H1 (cell line): ENCODE measurements around the gene IPO11. TPM values are rescaled to one million over a fixed set of nuclear protein-coding genes. Genes with fewer than 3 reads are reported as not detected.

Experiments
- CTCF ChIA-PET: fragments of 300-600 bp; sonication (Branson Sonifier 250); formaldehyde crosslinking; loops from one replicate; lab custom pipeline; 2021; ENCODE audit not compliant: partially characterized antibody; lab: Charles Lee
- POLR2A ChIA-PET: fragments of 300-600 bp; sonication (Branson Sonifier 250); formaldehyde crosslinking; loops from one replicate; lab custom pipeline; 2021; ENCODE audit warnings: inconsistent platforms; ENCODE audit not compliant: partially characterized antibody; lab: Charles Lee
- DNase-seq, 2 experiments: peaks; one replicate each; pipeline versions ENCODE4 v3.0.0 to v3.0.0-alpha.2; 2010 to 2022; ENCODE audit warnings: low spot score in 2 of 2, low read depth in 1 of 2, mixed read lengths in 1 of 2
- FAIRE-seq: peaks from 2 replicates; lab custom pipeline; 2011; peaks lifted over from hg19 to GRCh38; lab: Jason Lieb, UNC
- H2AFZ ChIP-seq: 2 replicates; pipeline ENCODE4 v1.8.1; 2012; ENCODE audit warnings: low read length, inconsistent platforms
- H2AK5ac ChIP-seq: 2 replicates; pipeline ENCODE4 v1.6.1; 2013; ENCODE audit warnings: low read depth, low read length
- H2BK120ac ChIP-seq: replicated peaks from 2 replicates; pipeline ENCODE3; 2013; ENCODE audit warnings: low read depth, low read length, inconsistent platforms
- H2BK12ac ChIP-seq: 2 replicates; pipeline ENCODE4 v1.6.1; 2013; ENCODE audit warnings: low read depth, low read length
- H2BK15ac ChIP-seq: 2 replicates; pipeline ENCODE4 v1.6.1; 2013; ENCODE audit warnings: low read length
- H2BK20ac ChIP-seq: 2 replicates; pipeline ENCODE4 v1.6.1; 2013; ENCODE audit warnings: low read length
- H2BK5ac ChIP-seq: 2 replicates; pipeline ENCODE4 v1.6.1; 2013; ENCODE audit warnings: low read depth, low read length
- H3K14ac ChIP-seq: 2 replicates; pipeline ENCODE4 v1.6.1; 2013; ENCODE audit warnings: inconsistent platforms; ENCODE audit not compliant: insufficient read length
- H3K18ac ChIP-seq: 2 replicates; pipeline ENCODE4 v1.6.1; 2013; ENCODE audit warnings: low read length; ENCODE audit errors: extremely low read depth
- H3K23ac ChIP-seq: 2 replicates; pipeline ENCODE4 v1.6.1; 2013; ENCODE audit warnings: inconsistent platforms; ENCODE audit not compliant: insufficient read length
- H3K23me2 ChIP-seq: 2 replicates; pipeline ENCODE4 v1.6.1; 2013; ENCODE audit warnings: low read depth, low read length
- H3K27ac ChIP-seq: 2 replicates; pipeline ENCODE4 v1.6.1; 2011; ENCODE audit warnings: low read depth, low read length, inconsistent platforms
- H3K27me3 ChIP-seq, 4 experiments: replicated peaks in 1 of 4; 1 replicate in 1 of 4; 2 replicates in 3 of 4; pipeline versions ENCODE4 v1.6.1 to v1.8.1; 2011 to 2013; ENCODE audit warnings: low read length in 3 of 4, mild to moderate bottlenecking in 3 of 4, inconsistent platforms in 2 of 4, mixed read lengths in 2 of 4, moderate library complexity in 1 of 4; ENCODE audit not compliant: control insufficient read depth in 3 of 4, insufficient read depth in 3 of 4; ENCODE audit errors: extremely low read depth in 1 of 4
- H3K36me3 ChIP-seq, 4 experiments: 2 replicates each; pipeline versions ENCODE4 v1.6.1 to v1.8.1; 2011 to 2013; ENCODE audit warnings: mild to moderate bottlenecking in 4 of 4, low read length in 3 of 4, moderate library complexity in 2 of 4, control low read depth in 1 of 4, inconsistent platforms in 1 of 4; ENCODE audit not compliant: insufficient read depth in 4 of 4, control insufficient read depth in 2 of 4
- H3K4ac ChIP-seq: replicated peaks from 2 replicates; pipeline ENCODE3; 2013; ENCODE audit warnings: low read length, low read depth, mixed read lengths, inconsistent platforms; ENCODE audit not compliant: insufficient read length
- H3K4me1 ChIP-seq, 4 experiments: replicated peaks in 1 of 4; 1 replicate in 1 of 4; 2 replicates in 3 of 4; pipeline versions ENCODE4 v1.6.1 to v1.8.1; 2011 to 2013; ENCODE audit warnings: low read length in 3 of 4, inconsistent platforms in 2 of 4, mixed read lengths in 1 of 4; ENCODE audit not compliant: insufficient read depth in 4 of 4, control insufficient read depth in 3 of 4
- H3K4me2 ChIP-seq, 2 experiments: 2 replicates each; pipeline versions ENCODE4 v1.6.1 to v1.8.1; 2011 to 2013; ENCODE audit warnings: low read depth in 2 of 2, low read length in 2 of 2, control low read depth in 1 of 2, inconsistent platforms in 1 of 2, mild to moderate bottlenecking in 1 of 2; ENCODE audit not compliant: insufficient read depth in 1 of 2
- H3K4me3 ChIP-seq, 4 experiments: fragments of 200-600, 300-600 bp in 1 of 4; sonication (generic), shearing (Covaris generic), sonication (Bioruptor Twin) in 1 of 4; 2 replicates each; pipeline versions ENCODE4 v1.5.1 to v1.8.1; 2011 to 2016; ENCODE audit warnings: low read length in 4 of 4, low read depth in 3 of 4, control low read depth in 2 of 4, inconsistent platforms in 2 of 4, mild to moderate bottlenecking in 2 of 4, mixed read lengths in 1 of 4, moderate library complexity in 1 of 4; ENCODE audit not compliant: insufficient read depth in 2 of 4; ENCODE audit errors: extremely low read depth in 1 of 4
- H3K56ac ChIP-seq: replicated peaks from 2 replicates; pipeline ENCODE3; 2013; ENCODE audit warnings: low read depth, mild to moderate bottlenecking, mixed read lengths, low read length, inconsistent platforms; ENCODE audit not compliant: insufficient read length
- H3K79me1 ChIP-seq: 2 replicates; pipeline ENCODE4 v1.6.1; 2013; ENCODE audit warnings: low read depth, low read length, control low read depth
- H3K79me2 ChIP-seq, 2 experiments: 2 replicates each; pipeline versions ENCODE4 v1.6.1 to v1.8.1; 2012 to 2013; ENCODE audit warnings: low read length in 2 of 2, mild to moderate bottlenecking in 2 of 2, inconsistent platforms in 1 of 2; ENCODE audit not compliant: insufficient read depth in 2 of 2, control insufficient read depth in 1 of 2
- H3K9ac ChIP-seq, 4 experiments: replicated peaks in 1 of 4; 1 replicate in 1 of 4; 2 replicates in 3 of 4; pipeline versions ENCODE4 v1.6.1 to v1.8.1; 2011 to 2013; ENCODE audit warnings: low read depth in 3 of 4, low read length in 3 of 4, control low read depth in 2 of 4, mild to moderate bottlenecking in 2 of 4, moderate library complexity in 2 of 4, inconsistent platforms in 1 of 4; ENCODE audit errors: extremely low read depth in 1 of 4
- H3K9me3 ChIP-seq, 2 experiments: 2 replicates each; pipeline versions ENCODE4 v1.6.1 to v1.8.1; 2012 to 2013; ENCODE audit warnings: mild to moderate bottlenecking in 2 of 2, moderate library complexity in 2 of 2, control low read depth in 1 of 2, inconsistent platforms in 1 of 2, low read depth in 1 of 2, low read length in 1 of 2, mixed read lengths in 1 of 2; ENCODE audit not compliant: insufficient read depth in 2 of 2
- H4K20me1 ChIP-seq, 2 experiments: replicated peaks in 1 of 2; 2 replicates each; pipeline versions ENCODE3 to v1.8.1; 2011 to 2013; ENCODE audit warnings: inconsistent platforms in 2 of 2, low read length in 2 of 2, mild to moderate bottlenecking in 1 of 2; ENCODE audit not compliant: insufficient read depth in 2 of 2, control insufficient read depth in 1 of 2
- H4K5ac ChIP-seq: 2 replicates; pipeline ENCODE4 v1.6.1; 2013; ENCODE audit warnings: low read length, low read depth, mixed read lengths, inconsistent platforms; ENCODE audit not compliant: insufficient read length
- H4K8ac ChIP-seq: 2 replicates; pipeline ENCODE4 v1.8.0; 2013; ENCODE audit warnings: mild to moderate bottlenecking, moderate library complexity, low read length, inconsistent platforms; ENCODE audit not compliant: insufficient read depth; ENCODE audit errors: extremely low read depth
- H4K91ac ChIP-seq: replicated peaks from 2 replicates; pipeline ENCODE3; 2013; ENCODE audit warnings: low read length, mixed read lengths, inconsistent platforms; ENCODE audit not compliant: insufficient read length
- CREB1 ChIP-seq: IDR thresholded peaks from 2 replicates; pipeline ENCODE4 v1.6.1; 2012; ENCODE audit warnings: inconsistent platforms
- FOSL1 ChIP-seq: IDR thresholded peaks from 2 replicates; pipeline ENCODE4 v1.6.1; 2011; ENCODE audit warnings: mild to moderate bottlenecking, low read depth, low read length, moderate library complexity; ENCODE audit not compliant: insufficient read depth
- HDAC6 ChIP-seq: IDR thresholded peaks from one replicate; pipeline ENCODE4 v1.7.1; 2012; ENCODE audit warnings: low read depth, mild to moderate bottlenecking, inconsistent platforms, low read length, moderate library complexity
- KDM5A ChIP-seq: fragments of 200-600 bp; IDR thresholded peaks from 2 replicates; pipeline ENCODE4 v1.7.1; 2012; ENCODE audit warnings: mild to moderate bottlenecking, low read length, inconsistent platforms, mixed read lengths
- RFX5 ChIP-seq: IDR thresholded peaks from 2 replicates; pipeline ENCODE4 v1.6.1; 2011; ENCODE audit warnings: low read depth, low read length, improper control_type of control experiment, borderline replicate concordance
- TAF7 ChIP-seq: optimal IDR thresholded peaks from 2 replicates; pipeline ENCODE3; 2011; ENCODE audit warnings: low read depth, mild to moderate bottlenecking, inconsistent platforms, low read length, moderate library complexity, borderline replicate concordance
- WGBS, 2 experiments: shearing (Covaris generic) in 1 of 2; methylation state at CpG; one replicate each; pipeline versions ENCODE4 v1.1.6 to v1.1.7; 2013 to 2015; ENCODE audit warnings: low lambda C conversion rate in 2 of 2, mixed read lengths in 2 of 2, inconsistent platforms in 1 of 2, low coverage in 1 of 2, missing lambda C conversion rate in 1 of 2; ENCODE audit not compliant: insufficient replicate concordance in 2 of 2, insufficient coverage in 1 of 2, insufficient read length in 1 of 2; ENCODE audit errors: extremely low coverage in 1 of 2, missing lambda C conversion rate in 1 of 2; 5-methylcytosine and 5-hydroxymethylcytosine counted together
- polyA plus RNA-seq, 7 experiments: library from polyadenylated mRNA; depleted of rRNA in 3 of 7; stranded (reverse) in 5 of 7; unstranded in 2 of 7; fragments of >200 nt in 5 of 7; fragments of 200-250 nt in 2 of 7; gene quantifications; 1 replicate in 5 of 7; 2 replicates in 1 of 7; 4 replicates in 1 of 7; pipeline versions ENCODE4 v1.2.1 to v1.2.3, GENCODE V29; 2011 to 2013; ENCODE audit warnings: missing spikeins in 2 of 7, mixed read lengths in 2 of 7
- total RNA-seq: library from RNA; stranded (reverse); fragmentation: NEBNext Ultra II Directional; extraction: Animal tissue kit (Norgen Biotek cat#: 25700); gene quantifications from 2 replicates; pipeline ENCODE4 v1.2.1, GENCODE V29; 2021
- TF ChIP-seq, protein P1 (sequence below): IDR thresholded peaks from 2 replicates; pipeline ENCODE4 v1.6.1; 2012; ENCODE audit warnings: inconsistent platforms

The IPO11 gene
- total and polyA plus RNA-seq, 2 of the 8 experiments (the other 6 are each of a cell fraction or from before 2014, with no cell fraction given), result 23.6 to 64.4 TPM

DNA sequence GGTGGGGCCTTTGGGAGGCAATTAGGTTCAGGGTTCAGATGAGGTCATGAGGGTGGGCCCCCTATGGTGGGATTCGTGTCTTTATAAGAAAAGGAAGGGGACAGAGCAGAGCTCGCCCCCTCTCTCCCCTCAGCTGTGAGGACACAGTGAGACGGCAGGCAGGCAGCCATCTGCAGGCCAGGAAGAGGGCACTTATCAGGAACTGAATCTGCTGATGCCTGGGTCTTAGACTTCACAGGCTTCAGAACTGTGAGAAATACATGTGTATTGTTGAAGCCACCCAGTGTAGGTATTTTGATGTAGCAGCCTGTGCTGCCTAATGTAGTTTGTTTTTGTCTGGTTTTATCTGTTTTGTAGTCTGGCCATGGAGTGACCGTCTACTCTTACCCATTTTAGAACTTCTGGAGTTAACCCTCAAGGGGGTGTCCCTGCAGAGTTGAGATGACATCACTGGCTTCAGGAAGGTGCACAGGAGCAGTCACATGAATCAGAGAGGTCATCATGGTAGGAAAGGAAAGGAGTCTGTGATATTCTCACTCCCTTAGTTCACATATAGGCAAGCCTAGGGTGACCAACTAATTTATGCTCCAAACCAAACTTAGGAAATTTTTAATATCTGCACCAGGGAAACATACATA, 237.0 kb downstream of the IPO11 start:
- no peak overlapping the region for H3K27ac ChIP-seq
- no peaks in the 10 kb centered on the region for H3K79me2 ChIP-seq
- H3K14ac ChIP-seq, result no peak overlapping the region
- H3K23me2 ChIP-seq, result no peaks in the 10 kb centered on the region
- H4K91ac ChIP-seq, result no peak overlapping the region
- no peak overlapping the region for H2BK120ac ChIP-seq
- peak overlapping the region; percentile 35; the same call in 1 of the 2 replicates for H2BK5ac ChIP-seq
- H3K4me1 ChIP-seq, result peaks cover 0 to 3% (median 1%) of the 10 kb centered on the region in 4 experiments; a peak in 4 of 7 replicates
- H4K5ac ChIP-seq, result no peak overlapping the region
- H3K18ac ChIP-seq, result peak overlapping the region; percentile 55; the same call in 1 of the 2 replicates
- H2AK5ac ChIP-seq, result 0 out of 2 replicates have a peak overlapping the region, but pooled peaks have one; percentile 39
- no peaks in the 10 kb centered on the region for H4K20me1 ChIP-seq
- H3K4me3 ChIP-seq, result no peak overlapping the region
- no peak overlapping the region for H3K23ac ChIP-seq
- CTCF ChIA-PET, result interaction anchor here (0.7 to 3.4 kb wide), 5 partner anchors 12 to 91 kb away, joined by 3 to 13 read pairs (median 3); no protein-coding TSS in a partner anchor
- no peak for FAIRE-seq
- WGBS, 2 experiments, result 87% methylated on average over 3 of the region's 4 CpGs; no CpG with 5 or more reads in 1 of the 2 experiments
- H2AFZ ChIP-seq, result no peak overlapping the region
- DNase-seq, result no peak
- no peak overlapping the region for H3K4me2 ChIP-seq
- H3K4ac ChIP-seq, result no peak overlapping the region
- H3K27me3 ChIP-seq, result no peaks in the 10 kb centered on the region
- H2BK12ac ChIP-seq, result peak overlapping the region; percentile 60; the same call in 1 of the 2 replicates
- no peak overlapping the region for H4K8ac ChIP-seq
- no peak overlapping the region for H3K9ac ChIP-seq
- H3K36me3 ChIP-seq, result no peaks in the 10 kb centered on the region
- H3K9me3 ChIP-seq, result no peaks in the 10 kb centered on the region; a peak in 1 of 4 replicates
- no peak overlapping the region for H2BK15ac ChIP-seq
- H3K79me1 ChIP-seq, result no peaks in the 10 kb centered on the region
- POLR2A ChIA-PET, result no interaction called here
- no peak overlapping the region for H3K56ac ChIP-seq
- no peak overlapping the region for H2BK20ac ChIP-seq
- TF ChIP-seq KDM5A, result no peak
- TF ChIP-seq HDAC6, result no peak
- TF ChIP-seq, protein P1, sequence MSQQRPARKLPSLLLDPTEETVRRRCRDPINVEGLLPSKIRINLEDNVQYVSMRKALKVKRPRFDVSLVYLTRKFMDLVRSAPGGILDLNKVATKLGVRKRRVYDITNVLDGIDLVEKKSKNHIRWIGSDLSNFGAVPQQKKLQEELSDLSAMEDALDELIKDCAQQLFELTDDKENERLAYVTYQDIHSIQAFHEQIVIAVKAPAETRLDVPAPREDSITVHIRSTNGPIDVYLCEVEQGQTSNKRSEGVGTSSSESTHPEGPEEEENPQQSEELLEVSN, result no peak
- no peak for TF ChIP-seq RFX5
- TF ChIP-seq TAF7, result no peak
- TF ChIP-seq FOSL1, result no peak
- no peak for TF ChIP-seq CREB1
